ENCODE data around the gene FBXW10.
"Not testable (repeated sequence)": the region's sequence is repeated elsewhere in the genome, so short reads cannot be mapped to it uniquely, and the experiment has no call there.

Gene FBXW10

GRCh38 chr17:18743699-18744421 is at the start of gene FBXW10:
Gene FBXW10 (plus strand): TSS chr17:18744054. CDS start chr17:18744245, 191 bp downstream.
- DNase-seq (ENCODE audit: low read depth) = not testable (repeated sequence)

GRCh38 chr17:18695143-18695542 is 48.7 kb upstream of the FBXW10 start:
- not testable (repeated sequence) for DNase-seq (ENCODE audit: low read depth)

GRCh38 chr17:18698473-18699103 is 45.3 kb upstream of the FBXW10 start:
- DNase-seq (ENCODE audit: low read depth) = not testable (repeated sequence)

GRCh38 chr17:18705955-18706354 is 37.9 kb upstream of the FBXW10 start:
- DNase-seq (ENCODE audit: low read depth) = not testable (repeated sequence)

- peak; percentile 20 for DNase-seq (ENCODE audit: low read depth)
Observed at GRCh38 chr17:18708215-18708614, 35.6 kb upstream of the FBXW10 start.

GRCh38 chr17:18712354-18712999 is 31.4 kb upstream of the FBXW10 start:
- DNase-seq (ENCODE audit: low read depth) = peak; percentile 33

GRCh38 chr17:18718643-18719427 is 25.0 kb upstream of the FBXW10 start:
- DNase-seq (ENCODE audit: low read depth) = not testable (repeated sequence)

- not testable (repeated sequence) for DNase-seq (ENCODE audit: low read depth)
Observed at GRCh38 chr17:18719428-18720110, 24.3 kb upstream of the FBXW10 start.

- not testable (repeated sequence) for DNase-seq (ENCODE audit: low read depth)
Observed at GRCh38 chr17:18721775-18722547, 21.9 kb upstream of the FBXW10 start.

- DNase-seq (ENCODE audit: low read depth) = not testable (repeated sequence)
Observed at GRCh38 chr17:18722612-18723011, 21.2 kb upstream of the FBXW10 start.

- DNase-seq (ENCODE audit: low read depth) = peak; percentile 1
Observed at GRCh38 chr17:18723509-18723908, 20.3 kb upstream of the FBXW10 start.

- not testable (repeated sequence) for DNase-seq (ENCODE audit: low read depth)
Observed at GRCh38 chr17:18732438-18732837, 11.4 kb upstream of the FBXW10 start.

GRCh38 chr17:18733350-18733749 is 10.5 kb upstream of the FBXW10 start:
- DNase-seq (ENCODE audit: low read depth) = peak; percentile 24

- DNase-seq (ENCODE audit: low read depth) = peak; percentile 72
Observed at GRCh38 chr17:18739616-18740391, 4.0 kb upstream of the FBXW10 start.

- not testable (repeated sequence) for DNase-seq (ENCODE audit: low read depth)
Observed at GRCh38 chr17:18741228-18741627, 2.6 kb upstream of the FBXW10 start.

GRCh38 chr17:18744726-18745125 is 872 bp downstream of the FBXW10 start:
- DNase-seq (ENCODE audit: low read depth) = not testable (repeated sequence)

- not testable (repeated sequence) for DNase-seq (ENCODE audit: low read depth)
Observed at GRCh38 chr17:18746551-18746950, 2.7 kb downstream of the FBXW10 start.

- not testable (repeated sequence) for DNase-seq (ENCODE audit: low read depth)
Observed at GRCh38 chr17:18747501-18747900, 3.6 kb downstream of the FBXW10 start.

- not testable (repeated sequence) for DNase-seq (ENCODE audit: low read depth)
Observed at GRCh38 chr17:18750242-18750641, 6.4 kb downstream of the FBXW10 start.
